Subcutaneous abdominal adipose tissue (tissue), 5 donors: ENCODE data around the gene TBC1D16.

Experiments
- H3K27ac ChIP-seq: one replicate; pipeline ENCODE4 v1.7.0; 2013; ENCODE audit warnings: low read depth, mild to moderate bottlenecking, inconsistent platforms, low read length, moderate library complexity
- H3K27me3 ChIP-seq, 5 donors: one replicate each; pipeline ENCODE4 v1.7.0; 2013; ENCODE audit warnings: low read length in 5 of 5, inconsistent platforms in 1 of 5; ENCODE audit not compliant: control insufficient read depth in 5 of 5, insufficient read depth in 4 of 5
- H3K36me3 ChIP-seq, 5 donors: one replicate each; pipeline ENCODE4 v1.7.0; 2013; ENCODE audit warnings: low read length in 5 of 5; ENCODE audit not compliant: control insufficient read depth in 5 of 5, insufficient read depth in 5 of 5
- H3K4me1 ChIP-seq, 5 donors: one replicate each; pipeline ENCODE4 v1.7.0; 2013; ENCODE audit warnings: low read length in 5 of 5, mild to moderate bottlenecking in 3 of 5, moderate library complexity in 1 of 5; ENCODE audit not compliant: control insufficient read depth in 5 of 5, insufficient read depth in 5 of 5
- H3K4me3 ChIP-seq, 5 donors: one replicate each; pipeline ENCODE4 v1.7.0; 2013; ENCODE audit warnings: low read length in 5 of 5, low read depth in 1 of 5
- H3K9ac ChIP-seq, 5 donors: one replicate each; pipeline ENCODE4 v1.7.0; 2013; ENCODE audit warnings: low read length in 5 of 5, mild to moderate bottlenecking in 4 of 5, moderate library complexity in 3 of 5
- H3K9me3 ChIP-seq, 5 donors: one replicate each; pipeline ENCODE4 v1.7.0; 2013; ENCODE audit warnings: low read length in 5 of 5; ENCODE audit not compliant: control insufficient read depth in 5 of 5
- donor health status: healthy.
- donor health status: healthy.
- donor health status: healthy.
- donor health status: healthy.
- donor health status: healthy.

TBC1D16 gene

GRCh38 chr17:80068301-80069222 is 32.9 kb upstream of the TBC1D16 start:
- Histone ChIP-seq H3K9me3 (no peaks in the 10 kb centered on the region), H3K9ac (peak overlapping the region in 4 of 5 donors; percentile 2 to 63 (median 30)), H3K4me1 (peaks cover 11 to 56% (median 47%) of the 10 kb centered on the region in 5 donors), H3K27ac (peak overlapping the region; percentile 96), H3K4me3 (peak overlapping the region in 1 of 5 donors; percentile 19), H3K27me3 (no peaks in the 10 kb centered on the region), H3K36me3 (no peaks in the 10 kb centered on the region)

GRCh38 chr17:80067393-80067986 is 31.8 kb upstream of the TBC1D16 start:
- Histone ChIP-seq H3K36me3 (no peaks in the 10 kb centered on the region), H3K27ac (no peak overlapping the region), H3K27me3 (no peaks in the 10 kb centered on the region), H3K4me1 (peaks cover 11 to 60% (median 51%) of the 10 kb centered on the region in 5 donors), H3K4me3 (no peak overlapping the region), H3K9ac (no peak overlapping the region), H3K9me3 (no peaks in the 10 kb centered on the region)

GRCh38 chr17:80065478-80066170 is 30.0 kb upstream of the TBC1D16 start:
- Histone ChIP-seq H3K4me3 (no peak overlapping the region), H3K4me1 (peaks cover 11 to 45% (median 40%) of the 10 kb centered on the region in 5 donors)

GRCh38 chr17:80064696-80065095 is 29.0 kb upstream of the TBC1D16 start:
- Histone ChIP-seq H3K36me3 (no peaks in the 10 kb centered on the region), H3K4me3 (peak overlapping the region in 1 of 5 donors; percentile 2), H3K4me1 (peaks cover 7 to 36% (median 31%) of the 10 kb centered on the region in 5 donors), H3K27ac (no peak overlapping the region), H3K9me3 (no peaks in the 10 kb centered on the region), H3K27me3 (no peaks in the 10 kb centered on the region), H3K9ac (peak overlapping the region in 1 of 5 donors; percentile 51)

More at GRCh38 chr17:80065478-80066170, 30.0 kb upstream of the TBC1D16 start:
- Histone ChIP-seq H3K27me3 (no peaks in the 10 kb centered on the region), H3K36me3 (no peaks in the 10 kb centered on the region), H3K9ac (no peak overlapping the region), H3K27ac (no peak overlapping the region), H3K9me3 (no peaks in the 10 kb centered on the region)

- no peaks in the 10 kb centered on the region for H3K27me3 ChIP-seq
- no peak overlapping the region for H3K27ac ChIP-seq
- H3K9me3 ChIP-seq, result no peaks in the 10 kb centered on the region
- peaks cover 0 to under 1% (median 0%) of the 10 kb centered on the region in 5 donors for H3K36me3 ChIP-seq
- H3K4me1 ChIP-seq, result peaks cover 6 to 29% (median 24%) of the 10 kb centered on the region in 5 donors
- peak overlapping the region in 2 of 5 donors; percentile 19 to 51 for H3K9ac ChIP-seq
- H3K4me3 ChIP-seq, result peak overlapping the region in 1 of 5 donors; percentile 2
These were observed 28.3 kb upstream of the TBC1D16 start for GRCh38 chr17:80063830-80064585.

- peaks cover 0 to 10% (median 7%) of the 10 kb centered on the region in 5 donors for H3K36me3 ChIP-seq
- H3K4me1 ChIP-seq, result peaks cover 1 to 22% (median 16%) of the 10 kb centered on the region in 5 donors
- no peaks in the 10 kb centered on the region for H3K27me3 ChIP-seq
- no peak overlapping the region for H3K27ac ChIP-seq
- no peak overlapping the region for H3K9ac ChIP-seq
- no peaks in the 10 kb centered on the region for H3K9me3 ChIP-seq
- H3K4me3 ChIP-seq, result no peak overlapping the region
These were observed 25.7 kb upstream of the TBC1D16 start for GRCh38 chr17:80061421-80061820.

GRCh38 chr17:80060644-80061043 is 25.0 kb upstream of the TBC1D16 start:
- no peak overlapping the region for H3K9ac ChIP-seq
- peaks cover 1 to 17% (median 16%) of the 10 kb centered on the region in 5 donors for H3K4me1 ChIP-seq
- H3K9me3 ChIP-seq, result no peaks in the 10 kb centered on the region
- no peak overlapping the region for H3K4me3 ChIP-seq
- no peak overlapping the region for H3K27ac ChIP-seq
- no peaks in the 10 kb centered on the region for H3K27me3 ChIP-seq
- peaks cover 0 to 10% (median 7%) of the 10 kb centered on the region in 5 donors for H3K36me3 ChIP-seq

GRCh38 chr17:80058311-80058955 is 22.8 kb upstream of the TBC1D16 start:
- H3K9me3 ChIP-seq, result no peaks in the 10 kb centered on the region
- H3K27me3 ChIP-seq, result no peaks in the 10 kb centered on the region
- peaks cover 0 to 10% (median 7%) of the 10 kb centered on the region in 5 donors for H3K36me3 ChIP-seq
- H3K4me1 ChIP-seq, result peaks cover 5 to 14% (median 11%) of the 10 kb centered on the region in 5 donors
- H3K9ac ChIP-seq, result no peak overlapping the region
- no peak overlapping the region for H3K27ac ChIP-seq
- no peak overlapping the region for H3K4me3 ChIP-seq

GRCh38 chr17:80055597-80055996 is 19.9 kb upstream of the TBC1D16 start:
- H3K36me3 ChIP-seq, result peaks cover 0 to 14% (median 7%) of the 10 kb centered on the region in 5 donors
- H3K4me1 ChIP-seq, result peaks cover 5 to 17% (median 15%) of the 10 kb centered on the region in 5 donors
- H3K4me3 ChIP-seq, result no peak overlapping the region
- no peaks in the 10 kb centered on the region for H3K9me3 ChIP-seq
- H3K9ac ChIP-seq, result no peak overlapping the region
- no peaks in the 10 kb centered on the region for H3K27me3 ChIP-seq
- H3K27ac ChIP-seq, result no peak overlapping the region
